HepG2 (cell line): Measurements from ENCODE around the gene BIRC7. TPM values are rescaled to one million over a fixed set of nuclear protein-coding genes. Genes with fewer than 3 reads are reported as not detected.
A peak's percentile ranks its signal among the peaks of the same experiment; 100 is the strongest.

Experiments
- ATAC-seq: fragments of 200-7000 bp; cut with Tn5 transposase; 3 replicates; pipeline ENCODE4 v1.9.1; 2020; ENCODE audit warnings: mild to moderate bottlenecking, moderate library complexity
- BruUV-seq: library from RNA; stranded (reverse); fragments of 400-500 nt; replicated peaks from 2 replicates; lab custom pipeline; 2021; lab: Mats Ljungman, UMichigan
- CTCF ChIA-PET: fragments of 300-600 bp; formaldehyde crosslinking; extraction: SDS; loops from one replicate; lab custom pipeline; 2021; ENCODE audit warnings: low total read pairs, inconsistent platforms, low intra/inter-chr PET ratio; lab: Yijun Ruan, JAX
- POLR2A ChIA-PET: fragments of 350-600 bp; sonication (Branson Sonifier 250); formaldehyde crosslinking; loops from one replicate; lab custom pipeline; 2020; ENCODE audit warnings: antibody characterized with exemption, inconsistent platforms; lab: Yijun Ruan, JAX
- DNase-seq: peaks from one replicate; pipeline ENCODE4 v3.0.0-alpha.2; 2015; ENCODE audit warnings: low spot score
- FAIRE-seq: peaks from 3 replicates; lab custom pipeline; 2011; peaks lifted over from hg19 to GRCh38; lab: Jason Lieb, UNC
- H2AFZ ChIP-seq: one replicate; pipeline ENCODE4 v1.6.1; 2011; ENCODE audit warnings: low read length, inconsistent platforms
- H3K27ac ChIP-seq: fragments of 300-600 bp; 3 replicates; pipeline ENCODE4 v1.8.0; 2011; ENCODE audit warnings: mixed run types, mild to moderate bottlenecking, mixed read lengths, low read length, inconsistent platforms; ENCODE audit not compliant: insufficient read depth; ENCODE audit errors: extremely low read length
- H3K27me3 ChIP-seq, 2 experiments: fragments of 200-600 bp in 1 of 2; 2 replicates in 1 of 2; 3 replicates in 1 of 2; pipeline versions ENCODE4 v1.6.0 to v1.8.0; 2011; ENCODE audit warnings: low read length in 2 of 2, mild to moderate bottlenecking in 2 of 2, moderate library complexity in 2 of 2, inconsistent platforms in 1 of 2; ENCODE audit not compliant: insufficient read depth in 2 of 2, control insufficient read depth in 1 of 2
- H3K36me3 ChIP-seq, 2 experiments: fragments of 200-600 bp in 1 of 2; replicated peaks in 1 of 2; 2 replicates in 1 of 2; 3 replicates in 1 of 2; pipeline versions ENCODE4 v1.5.1 to v1.8.0; 2011; ENCODE audit warnings: low read length in 2 of 2, inconsistent platforms in 1 of 2; ENCODE audit not compliant: insufficient read depth in 2 of 2, control insufficient read depth in 1 of 2
- H3K4me1 ChIP-seq: 2 replicates; pipeline ENCODE4 v1.5.1; 2012; ENCODE audit warnings: low read length, inconsistent platforms; ENCODE audit not compliant: insufficient read depth
- H3K4me2 ChIP-seq: 2 replicates; pipeline ENCODE4 v1.6.0; 2011; ENCODE audit warnings: low read depth, low read length, inconsistent platforms
- H3K4me3 ChIP-seq, 3 experiments: fragments of 200-600 bp in 1 of 3; sonication (generic), shearing (Covaris generic) in 1 of 3; replicated peaks in 1 of 3; 2 replicates each; pipeline ENCODE4 v1.5.1; 2011 to 2016; ENCODE audit warnings: low read length in 3 of 3, inconsistent platforms in 2 of 3, low read depth in 2 of 3, mild to moderate bottlenecking in 2 of 3, control low read depth in 1 of 3, mixed read lengths in 1 of 3; ENCODE audit not compliant: insufficient read depth in 1 of 3
- H3K79me2 ChIP-seq: one replicate; pipeline ENCODE4 v1.6.1; 2011; ENCODE audit warnings: low read length, inconsistent platforms; ENCODE audit not compliant: insufficient read depth
- H3K9ac ChIP-seq: 2 replicates; pipeline ENCODE4 v1.6.0; 2011; ENCODE audit warnings: mild to moderate bottlenecking, low read depth, low read length, inconsistent platforms; ENCODE audit not compliant: insufficient read depth
- H3K9me3 ChIP-seq: 2 replicates; pipeline ENCODE4 v1.5.1; 2012; ENCODE audit warnings: mild to moderate bottlenecking, low read length
- H4K20me1 ChIP-seq: 2 replicates; pipeline ENCODE4 v1.6.0; 2011; ENCODE audit warnings: inconsistent platforms, mild to moderate bottlenecking, low read length, moderate library complexity; ENCODE audit not compliant: insufficient read depth
- EZH2 ChIP-seq: conservative IDR thresholded peaks from 2 replicates; pipeline ENCODE4 v1.6.1; 2012; ENCODE audit warnings: mild to moderate bottlenecking, low read depth, low read length, moderate library complexity
- GFI1 ChIP-seq: sonication (generic); formaldehyde crosslinking; IDR thresholded peaks from 2 replicates; pipeline ENCODE4 v1.5.0; 2020; ENCODE audit warnings: missing genetic modification reagents, mild to moderate bottlenecking, borderline replicate concordance
- SP1 ChIP-seq, 2 experiments: fragments of 450-650 bp in 1 of 2; sonication (generic) in 1 of 2; formaldehyde crosslinking in 1 of 2; IDR thresholded peaks; 2 replicates each; pipeline versions ENCODE4 v1.4.0 to v1.6.1; 2016 to 2020; ENCODE audit warnings: missing genetic modification reagents in 1 of 2
- TBX2 ChIP-seq: sonication (generic); formaldehyde crosslinking; IDR thresholded peaks from 2 replicates; pipeline ENCODE4 v1.5.0; 2020; ENCODE audit warnings: missing genetic modification reagents, mild to moderate bottlenecking, borderline replicate concordance
- ZKSCAN5 ChIP-seq: sonication (generic); formaldehyde crosslinking; IDR thresholded peaks from 2 replicates; pipeline ENCODE4 v1.5.1; 2020; ENCODE audit warnings: mild to moderate bottlenecking, missing genetic modification reagents
- ZNF460 ChIP-seq: sonication (generic); formaldehyde crosslinking; IDR thresholded peaks from 2 replicates; pipeline ENCODE4 v1.5.1; 2020; ENCODE audit warnings: missing genetic modification reagents, mild to moderate bottlenecking, borderline replicate concordance
- ZNF543 ChIP-seq: sonication (generic); formaldehyde crosslinking; IDR thresholded peaks from 2 replicates; pipeline ENCODE4 v1.4.0; 2020; ENCODE audit warnings: mild to moderate bottlenecking, missing genetic modification reagents
- ZNF605 ChIP-seq: sonication (generic); formaldehyde crosslinking; IDR thresholded peaks from 2 replicates; pipeline ENCODE4 v1.8.0; 2022; ENCODE audit warnings: mild to moderate bottlenecking, missing genetic modification reagents
- WGBS: methylation state at CpG from one replicate; pipeline ENCODE4 v1.1.6; 2017; ENCODE audit warnings: low lambda C conversion rate; 5-methylcytosine and 5-hydroxymethylcytosine counted together
- in situ Hi-C: cut with HindIII; loops from 2 replicates; pipeline ENCODE4 v1.10.0; 2017; ENCODE audit warnings: low pct_unique_long_range_greater_than_20kb; ENCODE audit not compliant: extremely low pct_ligation_motif_present
- intact Hi-C: fragments of 100-400 bp; cut with micrococcal nuclease; formaldehyde crosslinking; loops from one replicate; pipeline ENCODE4 v1.10.0; 2022; ENCODE audit not compliant: unreplicated experiment
- polyA plus RNA-seq, 8 experiments: library from polyadenylated mRNA; depleted of rRNA in 3 of 8; stranded (reverse) in 7 of 8; unstranded in 1 of 8; fragments of >200 nt; fragmentation: Illumina TruSeq in 4 of 8; extraction: Trizol in 4 of 8; gene quantifications; 2 replicates each; pipeline versions ENCODE4 v1.2.1 to v1.2.3, GENCODE V29; 2011 to 2016; ENCODE audit warnings: low read depth in 4 of 8, missing spikeins in 1 of 8, mixed read lengths in 1 of 8; ENCODE audit not compliant: insufficient read depth in 1 of 8
- total RNA-seq, 5 experiments: library from RNA; depleted of rRNA; stranded (reverse); fragments of >200 nt; fragmentation: Illumina TruSeq; extraction: Trizol; gene quantifications; 2 replicates each; pipeline ENCODE4 v1.2.3, GENCODE V29; 2016; ENCODE audit warnings: low read depth in 1 of 5
- TF ChIP-seq, protein P1 (sequence below): IDR thresholded peaks from 2 replicates; pipeline ENCODE4 v1.6.1; 2012; ENCODE audit warnings: low read length, improper control_type of control experiment

BIRC7 gene
- total and polyA plus RNA-seq, 2 of the 13 experiments (the other 11 are each of a cell fraction or from before 2014, with no cell fraction given): 0.27 to 5.1 TPM

DNA sequence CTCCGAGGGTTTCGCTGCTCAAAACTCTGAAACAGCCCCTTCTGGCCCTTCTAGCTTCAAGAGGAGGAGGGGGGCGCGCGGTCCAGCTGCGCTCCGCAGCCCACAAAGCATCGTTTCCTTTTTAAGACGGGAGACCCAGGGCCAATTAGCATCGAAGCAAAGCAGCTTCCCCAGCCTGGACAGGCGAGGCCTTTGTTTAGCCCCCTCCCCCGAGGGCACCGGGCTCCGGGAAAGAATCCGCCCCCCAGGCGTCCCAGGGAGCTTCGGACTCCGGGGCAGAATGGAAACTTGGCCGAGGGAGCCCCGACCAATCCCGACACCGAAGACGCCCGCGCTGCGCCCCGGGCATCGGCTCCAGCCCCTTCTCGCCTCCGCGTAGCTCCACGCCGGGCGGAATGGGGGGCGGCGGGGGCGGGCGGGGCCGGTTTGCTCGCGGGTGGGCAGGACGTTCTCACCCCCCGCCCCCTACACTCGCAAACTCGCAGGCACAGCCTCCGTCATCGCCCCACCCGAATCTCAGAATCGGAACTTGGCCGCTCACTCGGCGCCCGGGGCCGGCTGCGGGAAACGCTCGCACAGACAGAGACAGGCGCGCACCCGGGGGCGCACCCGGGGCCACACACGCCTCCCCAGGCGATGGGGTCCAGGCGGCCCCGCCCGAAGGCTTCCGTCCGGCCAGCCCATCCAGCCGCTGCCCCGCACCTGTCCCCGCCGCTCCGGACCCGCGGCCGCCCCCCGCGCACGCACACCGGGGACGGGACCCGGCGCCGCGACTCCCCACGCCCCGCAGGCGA lies 17.9 kb downstream of the BIRC7 start:
- no peaks in the 10 kb centered on the region for H3K9me3 ChIP-seq
- no peaks in the 10 kb centered on the region for H3K79me2 ChIP-seq
- H3K4me3 ChIP-seq: no peak overlapping the region
- POLR2A ChIA-PET: no interaction called here
- TF ChIP-seq ZNF605 (CRISPR knock-in tag) (no peak), EZH2 (peak; percentile 45; the same call in 1 of the 2 replicates)
- TF ChIP-seq, all 625 proteins: peak for 1
- no peak for ATAC-seq
- Histone ChIP-seq H3K4me1 (peaks cover 17% of the 10 kb centered on the region), H3K27me3 (peaks cover 28 to 81% of the 10 kb centered on the region in 2 experiments), H3K4me2 (no peak overlapping the region), H3K9ac (no peak overlapping the region), H3K27ac (no peak overlapping the region), H3K36me3 (no peaks in the 10 kb centered on the region), H4K20me1 (peaks cover 5% of the 10 kb centered on the region; the same call in 1 of the 2 replicates), H2AFZ (no peak overlapping the region)
- intact Hi-C loops (no loop called here), in situ Hi-C loops (no loop called here)
- 13% methylated on average over 51 of the region's 89 CpGs for WGBS
- CTCF ChIA-PET: no interaction called here
- no TSS peak for BruUV-seq
- DNase-seq: no peak
- no peak for FAIRE-seq

DNA sequence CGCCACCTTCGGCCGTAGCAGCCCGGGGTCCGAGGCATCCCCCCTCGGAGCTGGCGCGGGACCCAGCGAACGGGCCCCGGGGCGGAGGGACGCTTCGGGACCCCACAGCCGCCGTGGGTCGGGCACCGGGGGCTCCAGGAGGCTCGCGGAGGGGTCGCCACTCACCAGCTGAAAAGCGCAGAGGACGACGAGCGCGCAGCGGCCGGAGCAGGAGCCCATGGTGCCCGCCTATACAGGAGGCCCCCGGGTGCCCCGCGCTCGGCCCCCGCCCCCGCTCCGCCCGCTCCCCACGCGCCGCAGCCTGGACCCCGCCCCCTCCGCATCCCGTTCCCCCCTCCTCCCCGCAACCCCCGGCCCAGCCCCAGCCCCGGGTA lies 18.5 kb downstream of the BIRC7 start, which contains the start of gene NKAIN4:
Gene NKAIN4 (minus strand): TSS at position 232 of the 374 bp plus-strand sequence. CDS start 13 bp downstream, at position 219.
- H3K9me3 ChIP-seq: no peaks in the 10 kb centered on the region
- DNase-seq (no peak), ATAC-seq (no peak)
- no peak within 1 kb of the TSS for H2AFZ ChIP-seq
- intact Hi-C loops (no loop called here), in situ Hi-C loops (no loop called here)
- H3K27me3 ChIP-seq: peaks cover 28 to 82% of the 10 kb centered on the region in 2 experiments
- H3K36me3 ChIP-seq: no peaks in the 10 kb centered on the region
- BruUV-seq: no TSS peak
- ChIA-PET CTCF (no interaction called here), POLR2A (no interaction called here)
- H3K9ac ChIP-seq: no peak within 1 kb of the TSS
- no peaks in the 10 kb centered on the region for H3K79me2 ChIP-seq
- peaks cover 5% of the 10 kb centered on the region; the same call in 1 of the 2 replicates for H4K20me1 ChIP-seq
- no peak within 1 kb of the TSS for H3K4me3 ChIP-seq
- peaks cover 17% of the 10 kb centered on the region for H3K4me1 ChIP-seq
- H3K27ac ChIP-seq: no peak within 1 kb of the TSS
- H3K4me2 ChIP-seq: no peak within 1 kb of the TSS
- WGBS: 5% methylated on average over 37 of the region's 46 CpGs
- TF ChIP-seq SP1 (IDR thresholded peaks at IDR 0.05): no peak
- no peak for TF ChIP-seq SP1 (CRISPR knock-in tag; IDR thresholded peaks at IDR 0.05)
- TF ChIP-seq TBX2: no peak
- TF ChIP-seq, protein P1, sequence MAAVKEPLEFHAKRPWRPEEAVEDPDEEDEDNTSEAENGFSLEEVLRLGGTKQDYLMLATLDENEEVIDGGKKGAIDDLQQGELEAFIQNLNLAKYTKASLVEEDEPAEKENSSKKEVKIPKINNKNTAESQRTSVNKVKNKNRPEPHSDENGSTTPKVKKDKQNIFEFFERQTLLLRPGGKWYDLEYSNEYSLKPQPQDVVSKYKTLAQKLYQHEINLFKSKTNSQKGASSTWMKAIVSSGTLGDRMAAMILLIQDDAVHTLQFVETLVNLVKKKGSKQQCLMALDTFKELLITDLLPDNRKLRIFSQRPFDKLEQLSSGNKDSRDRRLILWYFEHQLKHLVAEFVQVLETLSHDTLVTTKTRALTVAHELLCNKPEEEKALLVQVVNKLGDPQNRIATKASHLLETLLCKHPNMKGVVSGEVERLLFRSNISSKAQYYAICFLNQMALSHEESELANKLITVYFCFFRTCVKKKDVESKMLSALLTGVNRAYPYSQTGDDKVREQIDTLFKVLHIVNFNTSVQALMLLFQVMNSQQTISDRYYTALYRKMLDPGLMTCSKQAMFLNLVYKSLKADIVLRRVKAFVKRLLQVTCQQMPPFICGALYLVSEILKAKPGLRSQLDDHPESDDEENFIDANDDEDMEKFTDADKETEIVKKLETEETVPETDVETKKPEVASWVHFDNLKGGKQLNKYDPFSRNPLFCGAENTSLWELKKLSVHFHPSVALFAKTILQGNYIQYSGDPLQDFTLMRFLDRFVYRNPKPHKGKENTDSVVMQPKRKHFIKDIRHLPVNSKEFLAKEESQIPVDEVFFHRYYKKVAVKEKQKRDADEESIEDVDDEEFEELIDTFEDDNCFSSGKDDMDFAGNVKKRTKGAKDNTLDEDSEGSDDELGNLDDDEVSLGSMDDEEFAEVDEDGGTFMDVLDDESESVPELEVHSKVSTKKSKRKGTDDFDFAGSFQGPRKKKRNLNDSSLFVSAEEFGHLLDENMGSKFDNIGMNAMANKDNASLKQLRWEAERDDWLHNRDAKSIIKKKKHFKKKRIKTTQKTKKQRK: no peak
- TF ChIP-seq ZNF543 (CRISPR knock-in tag): no peak
- no peak for TF ChIP-seq ZNF460 (CRISPR knock-in tag)
- no peak for TF ChIP-seq ZKSCAN5 (CRISPR knock-in tag)
- no peak for TF ChIP-seq GFI1
- TF ChIP-seq, all 625 proteins: peak for 0
- no peak for FAIRE-seq
